Astrocyte of the spinal cord (primary cell): Measurements from ENCODE around the gene AP3S2.

Experiments
- DNase-seq: peaks from one replicate; pipeline ENCODE4 v3.0.0; 2011; ENCODE audit warnings: low read depth, low spot score
- H3K4me3 ChIP-seq: 2 replicates; pipeline ENCODE4 v1.5.1; 2011; ENCODE audit warnings: low read depth, mild to moderate bottlenecking, low read length, moderate library complexity
- in situ Hi-C: cut with HindIII; loops from 2 replicates; pipeline ENCODE4 v1.10.0; 2017; ENCODE audit warnings: low sequenced_read_pairs
- TF ChIP-seq, protein P1 (sequence below): IDR thresholded peaks from 2 replicates; pipeline ENCODE4 v1.5.1; 2012; ENCODE audit warnings: low read depth, mild to moderate bottlenecking, low read length, inconsistent platforms

The AP3S2 gene

DNA sequence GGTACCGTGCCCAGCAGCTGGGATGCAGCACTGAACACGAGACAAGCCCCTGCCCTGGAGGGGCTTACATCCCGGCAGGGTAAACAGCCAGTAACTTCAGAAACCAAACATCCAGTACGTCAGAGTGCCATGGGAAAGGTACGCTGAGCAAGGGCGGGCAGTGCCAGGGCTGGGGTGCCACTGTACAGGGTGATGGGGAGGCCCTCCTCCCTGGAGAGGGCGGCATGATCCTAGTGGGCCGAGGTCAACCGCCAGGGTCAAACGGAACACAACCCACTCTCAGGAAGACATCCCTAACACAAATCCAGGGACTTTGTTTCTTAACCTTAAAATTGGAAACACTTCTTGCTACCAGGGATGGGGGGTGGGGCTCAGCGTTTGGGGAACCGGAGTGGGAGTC lies 63.2 kb downstream of the AP3S2 start:
- in situ Hi-C loops: no loop called here
- no peak overlapping the region for H3K4me3 ChIP-seq
- no peak for DNase-seq
- TF ChIP-seq, protein P1, sequence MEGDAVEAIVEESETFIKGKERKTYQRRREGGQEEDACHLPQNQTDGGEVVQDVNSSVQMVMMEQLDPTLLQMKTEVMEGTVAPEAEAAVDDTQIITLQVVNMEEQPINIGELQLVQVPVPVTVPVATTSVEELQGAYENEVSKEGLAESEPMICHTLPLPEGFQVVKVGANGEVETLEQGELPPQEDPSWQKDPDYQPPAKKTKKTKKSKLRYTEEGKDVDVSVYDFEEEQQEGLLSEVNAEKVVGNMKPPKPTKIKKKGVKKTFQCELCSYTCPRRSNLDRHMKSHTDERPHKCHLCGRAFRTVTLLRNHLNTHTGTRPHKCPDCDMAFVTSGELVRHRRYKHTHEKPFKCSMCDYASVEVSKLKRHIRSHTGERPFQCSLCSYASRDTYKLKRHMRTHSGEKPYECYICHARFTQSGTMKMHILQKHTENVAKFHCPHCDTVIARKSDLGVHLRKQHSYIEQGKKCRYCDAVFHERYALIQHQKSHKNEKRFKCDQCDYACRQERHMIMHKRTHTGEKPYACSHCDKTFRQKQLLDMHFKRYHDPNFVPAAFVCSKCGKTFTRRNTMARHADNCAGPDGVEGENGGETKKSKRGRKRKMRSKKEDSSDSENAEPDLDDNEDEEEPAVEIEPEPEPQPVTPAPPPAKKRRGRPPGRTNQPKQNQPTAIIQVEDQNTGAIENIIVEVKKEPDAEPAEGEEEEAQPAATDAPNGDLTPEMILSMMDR: no peak

DNA sequence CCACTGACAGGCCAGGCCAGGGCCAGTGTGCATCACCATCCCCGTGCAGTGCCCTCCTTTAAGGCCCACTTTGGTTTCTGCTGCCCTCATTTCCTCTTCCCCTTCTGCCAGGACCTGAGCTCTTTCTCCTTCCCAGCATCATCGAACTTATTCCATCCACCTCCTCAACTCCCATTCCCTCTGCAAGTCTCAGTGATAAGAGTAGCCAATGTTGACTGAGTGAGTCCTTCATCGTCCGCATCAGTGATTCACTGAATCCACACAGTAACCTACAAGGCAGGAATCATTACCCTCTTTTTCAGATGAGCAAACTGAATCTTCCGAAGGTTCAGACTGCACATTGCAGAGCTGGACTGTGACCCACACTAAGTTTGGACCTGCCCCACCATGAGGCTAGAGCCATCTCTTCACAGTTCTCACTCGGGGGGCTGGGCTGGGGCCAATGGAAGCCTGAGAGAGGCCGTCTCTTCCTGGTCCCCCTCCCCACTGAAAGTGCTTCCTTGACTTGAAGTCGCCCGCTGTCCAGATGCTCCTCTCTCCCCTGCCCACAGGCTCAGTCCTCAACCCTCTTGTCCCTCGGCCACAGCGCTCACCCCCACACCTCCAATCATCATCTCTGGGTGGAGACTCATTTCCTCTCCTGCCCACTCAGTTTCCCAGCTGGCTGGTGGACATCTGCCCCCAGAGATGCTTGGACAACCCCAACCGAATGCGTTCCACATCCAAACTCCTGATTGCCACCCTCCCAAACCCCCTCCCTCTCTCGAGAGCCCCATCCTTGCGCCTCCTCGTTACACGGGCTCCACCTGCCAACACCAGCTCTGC lies 64.0 kb downstream of the AP3S2 start:
- TF ChIP-seq, protein P1: no peak
- no peak overlapping the region for H3K4me3 ChIP-seq
- no peak for DNase-seq
- in situ Hi-C loops: no loop called here

DNA sequence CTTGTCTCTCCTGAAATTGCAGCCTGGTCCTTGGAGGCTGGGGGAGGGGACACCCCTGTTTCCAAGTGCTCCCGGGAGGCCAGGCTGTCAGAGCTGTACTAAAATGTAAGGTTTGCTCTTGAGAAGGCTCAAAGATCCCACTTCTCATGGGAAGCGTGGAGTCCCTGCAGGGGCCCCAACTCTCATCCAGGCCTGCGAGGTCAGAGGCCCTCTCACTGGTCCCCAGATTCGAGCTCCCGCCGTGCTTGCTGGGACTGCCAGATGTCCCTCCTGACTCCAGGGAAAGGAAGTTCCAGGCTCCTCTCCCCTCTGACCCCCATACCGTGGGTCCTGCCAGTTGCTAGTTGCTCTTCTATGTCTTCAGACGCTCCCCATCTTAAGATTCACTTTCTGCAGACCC lies 64.6 kb downstream of the AP3S2 start:
- H3K4me3 ChIP-seq: no peak overlapping the region
- TF ChIP-seq, protein P1: no peak
- in situ Hi-C loops: no loop called here
- no peak for DNase-seq

GRCh38 chr15:89828281-89829145 lies 65.3 kb downstream of the AP3S2 start:
- H3K4me3 ChIP-seq: no peak overlapping the region
- TF ChIP-seq, protein P1: no peak
- in situ Hi-C loops: no loop called here
- DNase-seq: peak; percentile 72

DNA sequence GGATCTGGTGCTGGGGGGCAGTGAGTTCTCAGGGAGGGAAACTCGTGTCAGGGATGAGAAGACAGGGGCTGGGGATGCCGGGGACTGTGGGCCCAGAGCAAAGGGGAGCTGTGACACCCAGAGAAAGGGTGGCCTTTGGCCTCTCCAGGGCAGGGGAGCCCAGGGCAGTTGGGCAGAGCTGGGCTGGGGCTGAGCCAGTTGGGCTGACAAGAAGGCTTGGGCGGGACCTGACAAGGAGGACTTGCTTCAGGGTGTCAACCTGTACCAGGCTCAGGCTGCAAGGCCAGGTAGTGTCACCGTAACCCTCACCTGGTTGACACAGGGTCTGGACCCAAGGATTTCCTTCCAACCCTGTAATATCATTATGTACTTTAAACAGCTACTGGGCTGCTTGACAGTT lies 66.0 kb downstream of the AP3S2 start:
- no peak for DNase-seq
- TF ChIP-seq, protein P1: no peak
- in situ Hi-C loops: no loop called here
- H3K4me3 ChIP-seq: no peak overlapping the region

- no peak for DNase-seq
- H3K4me3 ChIP-seq: no peak overlapping the region
- in situ Hi-C loops: no loop called here
- TF ChIP-seq, protein P1: no peak
Measured at GRCh38 chr15:89826671-89827655, 66.8 kb downstream of the AP3S2 start.
